Measurements from ENCODE around the gene METTL8. TPM values are rescaled to one million over a fixed set of nuclear protein-coding genes. Genes with fewer than 3 reads are reported as not detected.

Gene METTL8
- total RNA-seq, 1 donor from 2014 or later: 12.7 TPM

Other genes with a start within 250 kb of the METTL8 start
- 15.6 and 18.5 TPM in 2 replicates for gene DCAF17, start 236 bp upstream of the METTL8 start, total RNA-seq
- gene CYBRD1, start 88.5 kb upstream of the METTL8 start, total RNA-seq: 36.2 and 61.7 TPM in 2 replicates